Iris pigment epithelial cell (primary cell): ENCODE results near the gene CCSER2.
"Not testable (repeated sequence)": the region's sequence is repeated elsewhere in the genome, so short reads cannot be mapped to it uniquely, and the experiment has no call there.

Experiments
- DNase-seq: peaks from one replicate; pipeline ENCODE4 v3.0.0-alpha.2; 2011; ENCODE audit warnings: low read depth

CCSER2 gene

DNA sequence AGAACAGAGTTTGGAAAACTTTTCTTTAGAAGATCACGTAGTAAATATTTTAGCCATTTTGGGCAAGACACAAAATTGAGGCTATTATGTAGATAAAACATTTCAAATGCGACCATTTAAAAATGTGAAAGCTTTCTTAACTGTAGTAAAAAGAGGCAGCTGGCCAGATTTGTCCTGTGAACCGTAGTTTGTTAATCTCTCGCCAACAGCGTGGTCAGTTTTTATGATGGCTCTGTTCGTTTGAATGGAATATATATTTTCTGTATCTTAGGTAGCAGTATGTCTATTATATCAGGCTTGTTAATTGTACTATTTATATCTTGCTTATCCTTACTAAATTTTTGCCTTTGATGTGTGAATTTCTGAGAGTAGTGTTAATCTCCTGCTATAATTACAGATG, 124.9 kb downstream of the CCSER2 start:
- no peak for DNase-seq

DNA sequence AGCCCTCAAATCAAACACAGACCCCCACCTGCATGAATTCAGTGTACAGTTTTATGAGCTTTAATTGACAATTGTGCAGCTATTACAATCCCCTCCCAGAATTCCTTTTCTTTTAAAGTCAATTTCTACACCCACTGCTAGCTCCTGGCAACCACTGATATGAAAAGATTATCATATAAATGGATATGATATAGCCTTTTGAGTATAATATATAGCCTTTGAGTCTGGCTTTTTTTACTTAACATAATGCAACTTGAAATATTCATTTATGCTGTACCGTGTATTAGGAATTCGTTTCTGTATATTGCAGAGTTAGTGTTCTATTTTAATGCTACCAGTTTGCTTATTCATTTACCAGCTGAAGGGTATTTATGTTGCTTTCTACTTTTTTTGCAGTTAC, 127.7 kb downstream of the CCSER2 start:
- DNase-seq = no peak

DNA sequence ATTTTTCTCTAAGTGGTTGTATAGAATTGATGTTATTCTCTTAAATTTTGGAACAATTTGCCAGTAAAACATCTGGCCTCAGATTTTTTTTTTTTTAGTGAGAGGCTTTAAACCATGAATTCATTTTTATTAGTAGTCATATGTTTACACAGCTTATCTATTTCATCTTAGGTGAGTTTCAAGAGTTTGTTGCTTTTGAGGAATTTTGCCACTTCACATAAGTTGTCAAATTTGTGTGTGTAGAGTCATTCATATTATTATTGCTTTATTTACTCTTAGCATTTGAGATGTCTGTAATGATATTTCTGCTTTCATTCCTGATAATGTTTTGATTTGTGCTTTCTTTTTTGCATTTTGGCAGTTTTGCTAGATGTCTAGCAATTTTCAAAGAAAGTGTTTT, 132.1 kb downstream of the CCSER2 start:
- DNase-seq = no peak

GRCh38 chr10:84469470-84469869, 141.1 kb downstream of the CCSER2 start:
- DNase-seq = peak; percentile 20

GRCh38 chr10:84473136-84473535, 144.7 kb downstream of the CCSER2 start:
- DNase-seq = no peak

GRCh38 chr10:84477398-84478128, 149.2 kb downstream of the CCSER2 start:
- DNase-seq = no peak

GRCh38 chr10:84478151-84478550, 149.8 kb downstream of the CCSER2 start:
- DNase-seq = peak; percentile 82

DNA sequence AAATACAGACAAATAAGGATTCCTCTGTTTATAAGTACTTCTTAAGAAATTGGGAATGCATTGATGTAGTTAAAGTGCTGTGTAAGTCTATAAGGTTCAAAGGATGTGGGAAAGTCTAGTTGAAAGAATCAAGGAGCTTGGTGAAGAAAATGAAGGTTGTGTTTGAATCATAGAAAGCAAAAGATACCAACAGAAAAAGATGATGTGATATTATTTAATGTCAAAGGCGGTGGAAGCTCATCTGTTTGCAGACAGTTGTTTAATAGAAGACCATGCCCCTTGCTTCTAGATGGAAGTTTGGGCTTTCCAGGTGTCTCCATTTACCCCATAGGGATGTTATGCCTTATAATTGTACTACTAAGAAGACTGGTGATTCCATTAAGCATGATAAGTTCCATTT, 150.3 kb downstream of the CCSER2 start:
- no peak for DNase-seq

- DNase-seq = no peak
Observed at GRCh38 chr10:84484541-84484940, 156.2 kb downstream of the CCSER2 start.

- no peak for DNase-seq
Observed at GRCh38 chr10:84493361-84493760, 165.0 kb downstream of the CCSER2 start.

DNA sequence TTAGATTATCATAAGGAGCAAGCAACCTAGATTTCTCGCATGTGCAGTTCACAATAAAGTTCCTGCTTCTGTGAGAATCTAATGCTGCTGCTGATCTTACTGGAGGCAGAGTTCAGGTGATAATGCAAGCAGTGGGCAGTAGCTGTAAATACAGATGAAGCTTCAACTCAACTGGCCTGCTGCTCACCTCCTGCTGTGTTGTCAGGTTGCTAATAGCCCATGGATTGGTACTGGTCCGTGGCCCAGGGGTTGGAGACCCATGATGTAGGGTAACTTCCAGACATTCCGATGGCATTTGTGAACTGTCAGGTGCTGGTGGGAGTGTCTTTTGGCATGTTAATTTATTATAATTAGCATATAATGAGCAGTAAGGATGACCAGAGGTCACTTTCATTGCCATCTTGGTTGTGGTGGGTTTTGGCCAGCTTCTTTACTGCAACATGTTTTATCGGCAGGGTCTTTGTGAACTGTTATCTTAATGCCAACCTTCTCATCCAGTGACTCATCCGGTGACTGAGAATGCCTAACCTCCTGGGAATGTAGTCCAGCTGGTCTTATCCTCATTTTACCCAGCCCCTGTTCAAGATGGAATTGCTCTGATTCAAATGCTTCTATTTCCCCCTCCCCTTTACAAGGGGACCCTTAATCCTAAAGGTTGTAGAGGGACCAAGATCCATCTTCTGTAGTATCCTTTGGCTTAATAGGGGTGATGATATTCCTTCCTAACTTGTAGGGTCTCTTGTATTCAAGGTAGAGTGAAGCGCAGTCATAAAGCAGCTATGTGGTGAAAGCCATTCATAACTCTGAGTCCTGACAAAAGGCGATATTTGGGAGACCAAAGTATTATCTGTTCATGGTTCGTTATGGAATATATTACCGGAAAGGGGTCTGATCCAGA, 165.8 kb downstream of the CCSER2 start:
- peak; percentile 55 for DNase-seq

DNA sequence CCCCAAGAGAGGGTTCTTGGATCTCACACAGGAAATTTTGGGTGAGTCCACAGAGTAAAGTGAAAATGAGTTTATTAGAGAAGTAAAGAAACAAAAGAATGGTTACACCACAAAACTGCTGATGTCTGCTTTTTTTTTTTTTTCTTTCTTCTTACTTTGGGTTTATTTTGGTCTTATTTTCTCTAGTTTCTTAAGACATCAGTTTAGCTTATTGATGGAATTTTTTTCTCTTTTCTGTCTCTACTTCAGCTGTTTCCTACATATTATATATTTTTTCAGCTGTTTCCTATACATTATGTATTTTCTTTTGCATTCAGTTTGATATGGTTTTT, 166.4 kb downstream of the CCSER2 start:
- DNase-seq = no peak

DNA sequence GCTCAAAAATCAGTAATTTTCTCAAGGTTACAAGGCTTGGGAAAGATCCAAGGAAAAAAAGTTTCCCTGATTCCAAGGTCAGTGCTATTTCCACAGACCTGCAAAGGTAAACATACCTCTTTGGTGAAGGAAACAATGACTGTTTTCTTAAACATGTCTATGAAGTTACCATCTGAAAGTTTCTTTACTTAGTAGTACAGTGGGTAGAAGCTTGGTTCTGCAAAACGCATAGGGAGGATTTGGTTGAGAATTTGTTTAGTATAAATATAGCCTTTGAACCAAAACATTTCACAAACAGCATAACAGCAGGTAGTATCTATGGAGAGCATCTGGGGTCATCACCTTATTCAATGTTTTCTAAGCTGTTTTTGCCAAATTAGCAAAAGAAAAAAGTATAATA, 169.6 kb downstream of the CCSER2 start:
- no peak for DNase-seq

- not testable (repeated sequence) for DNase-seq
Observed at GRCh38 chr10:84499039-84499438, 170.7 kb downstream of the CCSER2 start.

DNA sequence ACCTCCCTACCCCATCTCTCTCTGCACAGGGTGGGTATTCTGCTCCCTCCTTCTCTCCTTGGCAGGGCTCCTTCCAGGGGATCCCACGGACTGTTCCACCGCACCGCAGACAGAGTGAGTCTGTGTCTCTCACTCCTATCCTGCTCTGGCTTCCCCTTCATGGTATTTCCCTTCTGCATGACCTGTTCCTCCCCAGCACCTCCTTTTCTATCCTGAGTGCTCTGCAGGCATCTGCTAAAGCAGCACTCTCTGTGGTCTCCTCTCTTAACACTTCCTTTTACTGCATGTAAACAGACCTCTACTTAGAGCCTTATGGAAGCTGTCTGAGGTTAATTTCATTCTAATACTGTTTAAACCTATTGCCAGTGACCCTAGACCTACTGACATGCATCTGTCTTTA, 171.5 kb downstream of the CCSER2 start:
- peak; percentile 59 for DNase-seq

GRCh38 chr10:84510121-84510520, 181.7 kb downstream of the CCSER2 start:
- DNase-seq = peak; percentile 88

- DNase-seq = peak; percentile 57
Observed at GRCh38 chr10:84511106-84511505, 182.7 kb downstream of the CCSER2 start.

DNA sequence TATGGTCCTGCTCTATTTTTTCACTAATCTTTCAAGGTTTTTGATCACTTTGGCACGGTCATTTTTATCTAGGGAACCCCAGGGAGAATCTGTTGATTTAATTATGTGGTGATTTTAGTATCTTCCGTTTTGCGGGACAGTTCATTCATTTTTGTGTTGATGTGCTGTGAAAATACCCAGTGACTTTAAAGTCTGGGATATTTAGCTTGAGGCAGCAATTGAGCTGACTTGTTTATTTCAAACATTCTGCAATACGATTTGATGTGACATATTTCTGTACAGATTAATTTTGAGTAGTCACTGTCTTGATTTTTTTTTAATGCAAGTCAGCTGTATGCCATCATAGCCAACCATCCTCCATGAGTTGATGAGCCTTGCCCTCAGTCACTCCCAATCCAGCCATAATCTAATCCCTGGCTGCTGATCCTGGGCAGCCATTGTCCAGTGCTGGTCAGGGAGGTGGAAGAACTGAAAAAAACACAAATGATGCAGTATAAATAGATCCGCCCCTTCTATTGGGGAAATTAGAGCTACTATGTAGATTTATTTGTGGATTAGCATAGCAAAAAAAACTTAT, 183.4 kb downstream of the CCSER2 start:
- DNase-seq = no peak

- DNase-seq = no peak
Observed at GRCh38 chr10:84517554-84517953, 189.2 kb downstream of the CCSER2 start.

GRCh38 chr10:84519235-84519634, 190.8 kb downstream of the CCSER2 start:
- DNase-seq = no peak

DNA sequence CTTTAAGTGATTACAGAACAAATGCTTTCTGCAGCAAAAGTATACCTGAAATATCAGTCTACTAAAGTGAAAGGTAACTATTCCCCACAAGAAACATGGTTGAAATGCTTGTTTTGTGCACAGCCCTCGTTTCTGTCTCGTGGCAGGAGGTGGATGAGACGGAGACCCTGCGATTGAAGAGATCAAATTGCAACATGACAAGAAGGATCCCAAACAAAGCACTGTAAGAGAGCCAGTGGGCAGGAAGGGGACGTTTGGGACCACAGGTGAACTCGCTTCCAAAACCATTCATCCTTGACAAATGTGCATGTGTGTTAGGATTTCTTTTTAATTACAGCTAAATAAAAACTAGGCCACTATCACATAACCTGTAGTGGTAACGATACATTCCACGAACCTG, 192.6 kb downstream of the CCSER2 start:
- no peak for DNase-seq

DNA sequence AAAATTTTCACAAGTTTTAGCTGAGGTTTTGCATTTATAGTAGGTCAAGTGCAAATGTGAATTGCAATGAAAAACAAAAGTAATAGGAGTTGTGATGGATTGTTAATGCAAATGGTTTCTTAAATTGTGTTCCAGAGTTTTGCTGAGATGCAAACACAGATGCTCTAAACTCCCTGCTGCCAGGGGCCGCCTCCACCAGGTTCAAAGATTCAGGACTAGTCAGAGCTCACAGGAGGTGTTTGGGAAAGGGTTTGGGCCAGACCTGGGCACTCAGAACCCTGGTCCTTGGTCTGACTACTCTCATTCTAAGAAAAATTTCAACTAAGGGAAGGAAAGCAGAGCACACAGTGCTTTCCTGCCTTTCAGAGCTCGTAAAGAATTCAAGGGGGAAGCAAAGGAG, 193.1 kb downstream of the CCSER2 start:
- no peak for DNase-seq
